ENCODE results near the gene HS1BP3. TPM values are rescaled to one million over a fixed set of nuclear protein-coding genes. Genes with fewer than 3 reads are reported as not detected.

Gene HS1BP3
- total and polyA plus RNA-seq, 2 of the 13 experiments (the other 11 are each of a cell fraction or from before 2014, with no cell fraction given) = 15.2 to 22.0 TPM

- CTCF ChIA-PET (ENCODE audit: low intra/inter-chr PET ratio, low total read pairs) = interaction anchor here (0.9 to 3.2 kb wide), 2 partner anchors 13 kb away, joined by 6 to 61 read pairs; no protein-coding TSS in a partner anchor
- H4K20me1 ChIP-seq (ENCODE audit: insufficient read depth, low read length) = no peaks in the 10 kb centered on the region
- H3K27ac ChIP-seq (ENCODE audit: extremely low read length, insufficient read depth, low read length) = no peak overlapping the region
- BruUV-seq (replicated peaks) = no TSS peak
- no peaks in the 10 kb centered on the region for H3K36me3 ChIP-seq (replicated peaks in 1 of 2; ENCODE audit: control insufficient read depth in 1 of 2, insufficient read depth in 2 of 2, low read length in 2 of 2)
- WGBS (ENCODE audit: low lambda C conversion rate) = 30% methylated on average over 7 of the region's 7 CpGs
- POLR2A ChIA-PET = interaction anchor here (1.2 to 8.5 kb wide), 2 partner anchors 12 to 13 kb away, joined by 5 to 216 read pairs; partner anchors contain the start of gene HS1BP3
- H3K4me3 ChIP-seq (replicated peaks in 1 of 3; ENCODE audit: insufficient read depth in 1 of 3, low read depth in 2 of 3, low read length in 3 of 3) = no peak overlapping the region
- intact Hi-C loops (cut with micrococcal nuclease; ENCODE audit: unreplicated experiment) = loop anchor here (5.0 to 10.0 kb wide), 2 partner anchors 504 to 651 kb away; no protein-coding TSS in a partner anchor
- TF ChIP-seq HIVEP1 (CRISPR knock-in tag; IDR thresholded peaks at IDR 0.05) (no peak), RXRB (CRISPR knock-in tag; IDR thresholded peaks at IDR 0.05; ENCODE audit: borderline replicate concordance) (no peak), ZNF572 (CRISPR knock-in tag; IDR thresholded peaks at IDR 0.05) (0 out of 2 replicates have a peak, but pooled peaks have one; percentile 45), ZNF629 (CRISPR knock-in tag; conservative IDR thresholded peaks at IDR 0.05) (no peak), SNAPC5 (CRISPR knock-in tag; IDR thresholded peaks at IDR 0.05; ENCODE audit: borderline replicate concordance) (no peak)
- H2AFZ ChIP-seq (ENCODE audit: low read length) = no peak overlapping the region
- no peaks in the 10 kb centered on the region for H3K9me3 ChIP-seq (ENCODE audit: low read length)
- H3K4me1 ChIP-seq (ENCODE audit: insufficient read depth, low read length) = peaks cover 47% of the 10 kb centered on the region
- DNase-seq (ENCODE audit: low spot score) (no peak), ATAC-seq (no peak), FAIRE-seq (no peak)
- no peak overlapping the region for H3K9ac ChIP-seq (ENCODE audit: insufficient read depth, low read depth, low read length)
- H3K4me2 ChIP-seq (ENCODE audit: low read depth, low read length) = peak overlapping the region; percentile 1; the same call in 1 of the 2 replicates
- in situ Hi-C loops (cut with HindIII; ENCODE audit: extremely low pct_ligation_motif_present, low pct_unique_long_range_greater_than_20kb) = loop anchor here (10.0 to 25.0 kb wide), 2 partner anchors 299 to 501 kb away; no protein-coding TSS in a partner anchor
- peaks cover 9% of the 10 kb centered on the region for H3K79me2 ChIP-seq (ENCODE audit: insufficient read depth, low read length)
- peaks cover 20 to 52% of the 10 kb centered on the region in 2 experiments; a peak in 4 of 5 replicates for H3K27me3 ChIP-seq (ENCODE audit: control insufficient read depth in 1 of 2, insufficient read depth in 2 of 2, low read length in 2 of 2)
These were observed 12.5 kb upstream of the HS1BP3 start for GRCh38 chr2:20663196-20664070.

All from HepG2 (cell line).